NCI-H69 (cell line): Measurements from ENCODE around the gene DXO.
"Not testable (repeated sequence)": the region's sequence is repeated elsewhere in the genome, so short reads cannot be mapped to it uniquely, and the experiment has no call there.

ENCODE experiments used
- DNase-seq: peaks from one replicate; lab custom pipeline; 2025; lab: John Stamatoyannopoulos, UW

Gene DXO

GRCh38 chr6:31971993-31972708, at the start of gene DXO:
TSS of gene DXO (minus strand) at chr6:31972138. CDS start at chr6:31971675, 463 bp downstream.
- DNase-seq, result peak; percentile 100

GRCh38 chr6:32014547-32014946, 42.6 kb upstream of the DXO start, which contains the start of gene C4B:
TSS of gene C4B (plus strand) at chr6:32014795. CDS start at chr6:32014846, 51 bp downstream.
- DNase-seq, result not testable (repeated sequence)

- not testable (repeated sequence) for DNase-seq
Measured at GRCh38 chr6:32013738-32014137, 41.8 kb upstream of the DXO start.

DNA sequence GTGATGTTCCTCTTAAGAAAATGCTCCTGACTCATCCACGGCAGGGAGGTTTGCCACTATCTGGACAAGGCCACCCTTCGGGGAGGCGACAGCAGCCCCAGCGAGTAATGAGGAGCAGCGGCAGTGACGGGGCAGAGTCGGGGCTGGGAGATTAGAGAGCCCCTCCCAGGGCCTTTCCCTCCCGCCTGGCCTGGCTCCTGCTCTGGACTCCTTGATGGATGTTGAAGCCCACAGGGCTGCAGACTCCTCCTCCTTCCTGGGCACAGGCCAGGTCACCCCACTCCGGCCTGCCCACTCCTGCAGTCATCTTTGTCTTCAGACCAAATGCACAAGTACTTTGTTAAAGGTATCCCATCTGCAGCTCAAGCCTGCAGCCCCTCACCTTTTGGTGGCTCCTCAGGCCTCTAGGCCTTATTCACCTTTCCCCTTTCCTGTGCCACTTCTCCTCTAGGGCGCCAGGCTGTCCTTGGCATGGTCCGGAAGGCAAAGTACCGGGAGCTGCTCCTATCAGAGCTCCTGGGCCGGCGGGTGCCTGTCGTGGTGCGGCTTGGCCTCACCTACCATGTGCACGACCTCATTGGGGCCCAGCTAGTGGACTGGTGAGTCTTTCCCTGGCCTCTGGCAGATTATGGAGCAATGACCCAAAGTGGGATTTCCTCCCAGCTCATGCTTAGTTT, 41.1 kb upstream of the DXO start:
- not testable (repeated sequence) for DNase-seq

DNA sequence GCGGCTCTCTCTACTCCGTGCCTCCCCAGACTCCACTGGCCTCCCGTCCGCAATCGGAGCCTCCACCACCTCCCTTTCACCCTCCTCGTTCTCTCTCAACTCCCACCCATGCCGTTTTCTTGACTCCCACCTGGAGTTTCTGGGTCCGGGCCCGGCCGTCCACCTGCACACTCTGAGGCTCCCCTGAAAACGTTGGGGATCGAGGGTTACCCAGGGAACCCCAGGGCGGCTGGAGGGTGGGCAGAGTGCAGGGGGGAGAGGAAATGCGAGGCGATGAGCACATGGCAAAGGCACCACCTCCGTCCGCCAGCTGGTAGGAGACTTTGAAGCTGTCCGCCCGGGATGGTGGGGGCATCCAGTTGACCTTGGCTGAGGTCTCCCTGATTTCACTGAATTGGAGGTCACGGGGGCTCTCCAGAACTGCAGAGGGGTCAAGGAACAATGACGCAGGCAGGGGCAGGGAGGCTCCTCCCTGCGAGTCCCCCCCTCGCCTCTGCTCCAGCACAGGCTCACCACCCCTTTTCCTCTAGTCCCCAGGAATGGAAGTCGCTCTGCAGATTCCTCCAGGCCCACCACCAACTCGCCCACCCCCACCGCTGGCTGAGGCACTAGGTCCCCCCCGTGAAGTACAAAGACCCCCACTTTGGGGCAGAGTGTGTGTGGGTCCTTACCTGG, 39.1 kb upstream of the DXO start:
- DNase-seq, result not testable (repeated sequence)

GRCh38 chr6:32009537-32009936, 37.6 kb upstream of the DXO start:
- not testable (repeated sequence) for DNase-seq

GRCh38 chr6:32008616-32009015, 36.7 kb upstream of the DXO start:
- DNase-seq, result not testable (repeated sequence)

DNA sequence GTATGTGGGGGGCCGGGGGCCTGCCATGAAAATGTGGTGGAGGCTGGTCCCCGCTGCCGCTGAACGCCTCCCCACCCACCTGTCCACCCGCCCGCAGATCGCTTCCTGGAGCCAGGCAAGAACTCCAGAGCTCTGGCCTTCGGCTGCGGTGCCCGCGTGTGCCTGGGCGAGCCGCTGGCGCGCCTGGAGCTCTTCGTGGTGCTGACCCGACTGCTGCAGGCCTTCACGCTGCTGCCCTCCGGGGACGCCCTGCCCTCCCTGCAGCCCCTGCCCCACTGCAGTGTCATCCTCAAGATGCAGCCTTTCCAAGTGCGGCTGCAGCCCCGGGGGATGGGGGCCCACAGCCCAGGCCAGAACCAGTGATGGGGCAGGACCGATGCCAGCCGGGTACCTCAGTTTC, 36.1 kb upstream of the DXO start:
- not testable (repeated sequence) for DNase-seq

DNA sequence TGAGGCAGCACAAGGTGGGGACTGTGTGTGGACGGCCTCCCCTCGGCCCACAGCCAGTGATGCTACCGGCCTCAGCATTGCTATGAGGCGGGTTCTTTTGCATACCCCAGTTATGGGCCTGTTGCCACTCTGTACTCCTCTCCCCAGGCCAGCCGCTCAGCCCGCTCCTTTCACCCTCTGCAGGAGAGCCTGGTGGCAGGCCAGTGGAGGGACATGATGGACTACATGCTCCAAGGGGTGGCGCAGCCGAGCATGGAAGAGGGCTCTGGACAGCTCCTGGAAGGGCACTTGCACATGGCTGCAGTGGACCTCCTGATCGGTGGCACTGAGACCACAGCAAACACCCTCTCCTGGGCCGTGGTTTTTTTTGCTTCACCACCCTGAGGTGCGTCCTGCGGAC, 35.1 kb upstream of the DXO start:
- not testable (repeated sequence) for DNase-seq

- DNase-seq, result not testable (repeated sequence)
Measured at GRCh38 chr6:32005991-32006529, 34.1 kb upstream of the DXO start.

DNA sequence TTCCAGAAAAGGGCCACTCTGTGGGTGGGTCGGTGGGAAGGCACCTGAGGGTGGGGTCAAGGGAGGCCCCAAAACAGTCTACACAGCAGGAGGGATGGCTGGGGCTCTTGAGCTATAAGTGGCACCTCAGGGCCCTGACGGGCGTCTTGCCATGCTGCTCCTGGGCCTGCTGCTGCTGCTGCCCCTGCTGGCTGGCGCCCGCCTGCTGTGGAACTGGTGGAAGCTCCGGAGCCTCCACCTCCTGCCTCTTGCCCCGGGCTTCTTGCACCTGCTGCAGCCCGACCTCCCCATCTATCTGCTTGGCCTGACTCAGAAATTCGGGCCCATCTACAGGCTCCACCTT, 33.6 kb upstream of the DXO start:
- DNase-seq, result peak; percentile 62

DNA sequence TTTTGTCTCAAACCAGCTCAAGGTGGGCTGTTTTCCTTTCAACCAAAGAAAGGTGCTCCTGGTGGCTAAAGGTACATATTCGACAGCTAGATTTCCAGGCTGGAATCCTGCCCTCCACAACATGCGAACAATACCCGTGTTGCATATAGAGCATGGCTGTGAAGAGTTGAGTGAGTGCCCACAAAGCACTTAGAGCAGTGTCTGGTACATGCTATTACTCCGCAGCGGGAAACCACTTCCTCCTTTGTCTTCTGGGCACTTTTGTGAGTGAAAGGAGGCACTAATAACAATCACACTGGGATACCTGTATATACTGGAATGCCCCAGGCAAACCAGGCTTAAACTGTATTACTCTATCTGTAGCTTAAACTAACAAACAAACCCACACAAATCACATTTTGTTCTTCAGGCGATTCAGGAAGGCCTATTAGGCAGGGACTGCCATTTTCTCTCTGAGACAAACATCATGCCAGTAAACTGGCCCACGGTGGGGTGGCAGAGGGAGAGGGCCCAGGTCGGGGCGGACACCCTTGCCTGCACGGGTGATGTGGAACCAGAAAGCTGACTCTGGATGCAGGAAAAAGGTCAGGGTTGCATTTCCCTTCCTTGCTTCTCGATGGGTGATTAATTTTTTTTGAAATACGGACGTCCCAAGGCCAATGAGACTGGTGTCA, 33.1 kb upstream of the DXO start:
- peak; percentile 71 for DNase-seq

DNA sequence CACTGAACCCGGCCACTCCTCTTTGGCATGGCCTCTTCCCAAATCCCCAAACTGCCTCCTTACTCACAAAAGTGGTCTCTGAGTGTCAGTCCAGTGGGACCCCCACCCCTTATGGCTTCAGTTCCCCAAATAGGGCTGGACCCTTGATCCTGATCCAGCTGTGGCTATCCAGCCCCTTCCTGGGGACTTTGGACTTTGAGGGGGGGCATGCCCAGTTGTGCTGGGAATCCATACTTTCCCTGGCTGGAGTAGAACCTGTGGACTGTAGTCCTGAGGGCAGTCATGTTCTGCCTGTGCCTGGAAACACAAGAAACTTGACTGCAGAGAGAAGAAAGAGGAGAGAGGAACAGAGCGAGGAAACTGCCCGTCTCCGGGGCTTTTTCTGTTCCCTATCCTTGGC, 32.5 kb upstream of the DXO start:
- DNase-seq, result not testable (repeated sequence)

DNA sequence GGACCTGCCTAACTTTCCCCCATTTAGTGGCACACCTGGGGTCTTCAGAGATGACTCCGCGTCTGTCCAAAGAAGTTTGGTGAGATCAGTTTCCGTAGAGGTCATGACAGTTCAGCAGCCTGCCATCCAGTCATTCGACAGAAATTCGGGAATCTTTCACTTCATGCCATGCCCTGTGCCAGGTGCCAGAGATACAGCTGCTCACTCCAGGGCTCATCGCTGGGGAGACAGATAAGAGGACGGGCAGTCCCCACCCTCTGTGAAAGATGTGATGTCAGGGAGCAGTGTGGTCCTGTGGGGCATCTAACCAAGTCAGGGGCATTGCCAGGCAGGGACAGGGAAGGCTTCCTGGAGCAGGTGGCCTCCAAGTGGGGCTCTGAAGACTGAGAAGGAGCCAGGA, 31.4 kb upstream of the DXO start:
- DNase-seq, result not testable (repeated sequence)

- DNase-seq, result not testable (repeated sequence)
Measured at GRCh38 chr6:32002546-32003268, 30.8 kb upstream of the DXO start.

DNA sequence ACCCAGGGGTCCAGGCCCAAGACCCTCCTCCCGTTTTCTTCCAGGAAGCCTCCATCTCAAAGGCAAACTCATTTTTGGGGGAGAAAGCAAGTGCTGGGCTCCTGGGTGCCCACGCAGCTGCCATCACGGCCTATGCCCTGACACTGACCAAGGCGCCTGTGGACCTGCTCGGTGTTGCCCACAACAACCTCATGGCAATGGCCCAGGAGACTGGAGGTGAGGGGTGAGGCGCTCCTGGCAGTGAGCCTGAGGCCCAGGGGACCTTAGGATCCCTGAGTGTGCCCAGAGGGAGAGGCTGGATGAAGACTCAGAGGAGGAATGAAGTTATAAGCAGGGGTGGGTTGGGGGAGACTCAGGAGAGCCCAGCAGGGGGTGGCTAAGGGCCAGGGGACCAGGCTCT, 24.4 kb upstream of the DXO start:
- not testable (repeated sequence) for DNase-seq

GRCh38 chr6:31994421-31994820, 22.5 kb upstream of the DXO start:
- DNase-seq, result not testable (repeated sequence)

GRCh38 chr6:31989363-31989762, 17.4 kb upstream of the DXO start:
- DNase-seq, result not testable (repeated sequence)

DNA sequence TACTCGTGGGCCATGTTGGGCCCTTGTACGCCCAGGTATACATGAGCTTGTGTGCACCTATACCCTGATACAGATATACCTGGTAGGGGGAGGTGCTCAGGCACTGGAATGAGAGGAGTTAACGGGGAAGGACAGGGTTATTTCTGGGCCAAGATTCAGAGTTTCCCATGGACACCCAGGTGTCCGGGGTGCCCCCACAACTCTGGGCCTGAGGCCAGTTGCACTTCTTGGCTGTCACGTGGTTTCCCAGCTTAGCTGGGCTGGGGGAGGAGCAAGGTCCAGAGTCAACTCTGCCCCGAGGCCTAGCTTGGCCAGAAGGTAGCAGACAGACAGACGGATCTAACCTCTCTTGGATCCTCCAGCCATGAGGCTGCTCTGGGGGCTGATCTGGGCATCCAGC, 9.8 kb upstream of the DXO start, which contains the start of gene C4A:
TSS of gene C4A (plus strand) at position 314 of the 400 bp plus-strand sequence. CDS start at position 365, 51 bp downstream.
- not testable (repeated sequence) for DNase-seq

DNA sequence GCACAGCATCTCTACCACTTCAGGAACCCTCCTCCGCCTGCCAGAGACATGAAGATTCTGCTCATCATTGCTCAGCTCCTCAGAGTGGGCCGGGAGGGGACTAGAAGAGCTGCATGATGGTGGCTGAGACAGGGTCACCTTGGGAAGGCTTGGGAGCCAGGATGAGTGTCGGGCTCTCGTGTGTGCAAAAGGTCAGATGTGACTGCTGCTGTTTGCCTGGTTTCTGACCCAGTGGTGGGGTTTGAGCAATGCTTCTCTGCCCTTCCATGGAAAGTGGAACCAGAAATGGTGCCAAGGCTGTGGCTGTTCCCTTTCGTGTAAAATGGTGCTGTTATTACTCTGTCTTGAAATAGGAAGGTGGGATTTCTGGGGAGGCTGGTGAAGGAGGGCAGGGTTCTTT, 9.1 kb upstream of the DXO start:
- not testable (repeated sequence) for DNase-seq
